ENCODE measurements around the gene PNPLA6. TPM values are rescaled to one million over a fixed set of nuclear protein-coding genes. Genes with fewer than 3 reads are reported as not detected.
A peak's percentile ranks its signal among the peaks of the same experiment; 100 is the strongest.

Gene PNPLA6
- total RNA-seq, 2 experiments from 2014 or later, result 79.2 to 90.3 TPM

- Mint-ChIP-seq H3K4me1 (ENCODE audit: low read depth) (peaks cover 11% of the 10 kb centered on the region), H3K27me3 (peaks cover 25% of the 10 kb centered on the region), H3K27ac (no peak overlapping the region), H3K4me3 (no peak overlapping the region), H3K36me3 (ENCODE audit: low read depth) (no peaks in the 10 kb centered on the region), H3K9me3 (no peaks in the 10 kb centered on the region)
- intact Hi-C loops (cut with micrococcal nuclease), result no loop called here
- no peak for TF ChIP-seq CTCF (IDR thresholded peaks at IDR 0.05)
- peak; percentile 79 for DNase-seq
- ATAC-seq, result peak; percentile 90
- POLR2A ChIA-PET, result interaction anchor here (0.5 to 1.2 kb wide), 5 partner anchors 11 to 158 kb away, joined by 3 read pairs; partner anchors contain the start of genes ARHGEF18 and MCOLN1
- CTCF ChIA-PET, result interaction anchor here (0.7 to 1.3 kb wide), 2 partner anchors 9 to 174 kb away, joined by 3 read pairs; partner anchors contain the start of gene TRAPPC5
Measured at GRCh38 chr19:7506385-7507328, 28.9 kb upstream of the PNPLA6 start.

- Mint-ChIP-seq H3K9me3 (no peaks in the 10 kb centered on the region), H3K4me3 (no peak overlapping the region), H3K27ac (no peak overlapping the region), H3K4me1 (ENCODE audit: low read depth) (peaks cover 11% of the 10 kb centered on the region), H3K27me3 (peaks cover 17% of the 10 kb centered on the region), H3K36me3 (ENCODE audit: low read depth) (no peaks in the 10 kb centered on the region)
- DNase-seq, result peak; percentile 51
- ATAC-seq, result peak; percentile 45
- TF ChIP-seq CTCF (IDR thresholded peaks at IDR 0.05), result no peak
- ChIA-PET POLR2A (no interaction called here), CTCF (no interaction called here)
- intact Hi-C loops (cut with micrococcal nuclease), result no loop called here
Measured at GRCh38 chr19:7507884-7508283, 27.6 kb upstream of the PNPLA6 start.

- peak; percentile 44 for DNase-seq
- POLR2A ChIA-PET, result no interaction called here
- Mint-ChIP-seq H3K4me3 (no peak overlapping the region), H3K36me3 (ENCODE audit: low read depth) (no peaks in the 10 kb centered on the region), H3K4me1 (ENCODE audit: low read depth) (peaks cover 11% of the 10 kb centered on the region), H3K27me3 (peaks cover 15% of the 10 kb centered on the region), H3K27ac (no peak overlapping the region), H3K9me3 (no peaks in the 10 kb centered on the region)
- no peak for ATAC-seq
- TF ChIP-seq CTCF (IDR thresholded peaks at IDR 0.05), result no peak
- CTCF ChIA-PET, result no interaction called here
- intact Hi-C loops (cut with micrococcal nuclease), result no loop called here
Measured at GRCh38 chr19:7509625-7510024, 25.9 kb upstream of the PNPLA6 start.

GRCh38 chr19:7512400-7512851, 23.1 kb upstream of the PNPLA6 start:
- intact Hi-C loops (cut with micrococcal nuclease), result no loop called here
- Mint-ChIP-seq H3K4me3 (no peak overlapping the region), H3K27me3 (peaks cover 9% of the 10 kb centered on the region), H3K27ac (no peak overlapping the region), H3K36me3 (ENCODE audit: low read depth) (no peaks in the 10 kb centered on the region), H3K9me3 (no peaks in the 10 kb centered on the region), H3K4me1 (ENCODE audit: low read depth) (peaks cover 8% of the 10 kb centered on the region)
- no peak for DNase-seq
- POLR2A ChIA-PET, result interaction anchor here (0.8 to 1.5 kb wide), 4 partner anchors 10 to 25 kb away, joined by 3 to 5 read pairs (median 4); partner anchors contain the start of gene MCOLN1
- CTCF ChIA-PET, result interaction anchor here (1.0 kb wide), 1 partner anchor 53 kb away, joined by 3 read pairs; no protein-coding TSS in a partner anchor
- TF ChIP-seq CTCF (IDR thresholded peaks at IDR 0.05), result no peak
- no peak for ATAC-seq

All from activated CD8-positive, alpha-beta T cell treated with anti-CD3 and anti-CD28 coated beads for 36 hours (primary cell).